Endodermal cell (in vitro differentiated cells): Measurements from ENCODE around the gene ATP2B2. TPM values are rescaled to one million over a fixed set of nuclear protein-coding genes. Genes with fewer than 3 reads are reported as not detected.
A peak's percentile ranks its signal among the peaks of the same experiment; 100 is the strongest.

Experiments
- DNase-seq: peaks from one replicate; pipeline ENCODE4 v3.0.0-alpha.2; 2017
- H3K27ac ChIP-seq: 2 replicates; pipeline ENCODE4 v1.5.1; 2013; ENCODE audit warnings: mild to moderate bottlenecking, low read depth, low read length, moderate library complexity
- H3K27me3 ChIP-seq: 2 replicates; pipeline ENCODE4 v1.6.1; 2013; ENCODE audit warnings: mild to moderate bottlenecking, low read length, moderate library complexity; ENCODE audit not compliant: insufficient read depth, control insufficient read depth, poor library complexity, severe bottlenecking
- H3K36me3 ChIP-seq: 2 replicates; pipeline ENCODE4 v1.7.0; 2013; ENCODE audit warnings: mild to moderate bottlenecking, low read length, moderate library complexity; ENCODE audit not compliant: control insufficient read depth, insufficient read depth
- H3K4me1 ChIP-seq: one replicate; pipeline ENCODE4 v1.7.0; 2013; ENCODE audit warnings: low read length; ENCODE audit not compliant: control insufficient read depth, insufficient read depth
- H3K4me3 ChIP-seq: 2 replicates; pipeline ENCODE4 v1.5.1; 2013; ENCODE audit warnings: mild to moderate bottlenecking, low read length, moderate library complexity
- H3K9ac ChIP-seq: 2 replicates; pipeline ENCODE4 v1.6.1; 2013; ENCODE audit warnings: mild to moderate bottlenecking, low read length, moderate library complexity; ENCODE audit not compliant: poor library complexity, severe bottlenecking; ENCODE audit errors: extremely low read depth
- H3K9me3 ChIP-seq: 2 replicates; pipeline ENCODE4 v1.6.1; 2013; ENCODE audit warnings: mild to moderate bottlenecking, low read length, moderate library complexity; ENCODE audit not compliant: control insufficient read depth
- H3K27ac Mint-ChIP-seq: 2 replicates; pipeline ENCODE4 v1.8.0; 2020; ENCODE audit warnings: mixed read lengths
- H3K27me3 Mint-ChIP-seq: 2 replicates; pipeline ENCODE4 v1.8.0; 2021; ENCODE audit warnings: mild to moderate bottlenecking, mixed read lengths; ENCODE audit not compliant: insufficient read depth
- H3K36me3 Mint-ChIP-seq: 2 replicates; pipeline ENCODE4 v1.8.0; 2020; ENCODE audit warnings: low read depth, mixed read lengths
- H3K4me1 Mint-ChIP-seq: 2 replicates; pipeline ENCODE4 v1.8.0; 2020; ENCODE audit warnings: mixed read lengths
- H3K4me3 Mint-ChIP-seq: 2 replicates; pipeline ENCODE4 v1.8.0; 2020; ENCODE audit warnings: mild to moderate bottlenecking, moderate library complexity, mixed read lengths
- H3K9me3 Mint-ChIP-seq: 2 replicates; pipeline ENCODE4 v1.8.0; 2020; ENCODE audit warnings: mild to moderate bottlenecking, mixed read lengths
- WGBS, 2 experiments: methylation state at CpG; one replicate each; pipeline versions ENCODE4 v1.1.5 to v1.1.7; 2013; ENCODE audit warnings: missing lambda C conversion rate in 2 of 2, mixed read lengths in 1 of 2; ENCODE audit not compliant: insufficient coverage in 1 of 2, insufficient read length in 1 of 2; 5-methylcytosine and 5-hydroxymethylcytosine counted together
- total RNA-seq, 2 donors: library from RNA; stranded (reverse); fragmentation: NEBNext Ultra II Directional in 1 of 2; extraction: Animal tissue kit (Norgen Biotek cat#: 25700) in 1 of 2; gene quantifications; 2 replicates in 1 of 2; 3 replicates in 1 of 2; pipeline ENCODE4 v1.2.1, GENCODE V29; 2021
- TF ChIP-seq, protein P1 (sequence below): fragments of 200-600 bp; sonication (generic); conservative IDR thresholded peaks from 2 replicates; pipeline ENCODE4 v1.5.0; 2021; ENCODE audit warnings: antibody characterized with exemption, mild to moderate bottlenecking

ATP2B2 gene
- total RNA-seq, 2 donors from 2014 or later, result 0.09 TPM; not detected in 1

GRCh38 chr3:10524799-10525301 is 19.5 kb upstream of the ATP2B2 start:
- Histone ChIP-seq H3K27me3 (no peaks in the 10 kb centered on the region), H3K4me1 (no peaks in the 10 kb centered on the region), H3K36me3 (no peaks in the 10 kb centered on the region), H3K4me3 (no peak overlapping the region), H3K27ac (no peak overlapping the region), H3K9me3 (no peaks in the 10 kb centered on the region), H3K9ac (no peak overlapping the region)
- peaks cover 6% of the 10 kb centered on the region for H3K27me3 Mint-ChIP-seq
- TF ChIP-seq, protein P1, sequence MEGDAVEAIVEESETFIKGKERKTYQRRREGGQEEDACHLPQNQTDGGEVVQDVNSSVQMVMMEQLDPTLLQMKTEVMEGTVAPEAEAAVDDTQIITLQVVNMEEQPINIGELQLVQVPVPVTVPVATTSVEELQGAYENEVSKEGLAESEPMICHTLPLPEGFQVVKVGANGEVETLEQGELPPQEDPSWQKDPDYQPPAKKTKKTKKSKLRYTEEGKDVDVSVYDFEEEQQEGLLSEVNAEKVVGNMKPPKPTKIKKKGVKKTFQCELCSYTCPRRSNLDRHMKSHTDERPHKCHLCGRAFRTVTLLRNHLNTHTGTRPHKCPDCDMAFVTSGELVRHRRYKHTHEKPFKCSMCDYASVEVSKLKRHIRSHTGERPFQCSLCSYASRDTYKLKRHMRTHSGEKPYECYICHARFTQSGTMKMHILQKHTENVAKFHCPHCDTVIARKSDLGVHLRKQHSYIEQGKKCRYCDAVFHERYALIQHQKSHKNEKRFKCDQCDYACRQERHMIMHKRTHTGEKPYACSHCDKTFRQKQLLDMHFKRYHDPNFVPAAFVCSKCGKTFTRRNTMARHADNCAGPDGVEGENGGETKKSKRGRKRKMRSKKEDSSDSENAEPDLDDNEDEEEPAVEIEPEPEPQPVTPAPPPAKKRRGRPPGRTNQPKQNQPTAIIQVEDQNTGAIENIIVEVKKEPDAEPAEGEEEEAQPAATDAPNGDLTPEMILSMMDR, result no peak
- no peaks in the 10 kb centered on the region for H3K36me3 Mint-ChIP-seq
- peak; percentile 34 for DNase-seq
- no peaks in the 10 kb centered on the region for H3K9me3 Mint-ChIP-seq
- H3K4me1 Mint-ChIP-seq, result no peaks in the 10 kb centered on the region
- 84 to 92% methylated on average over 2 to 3 of the region's 3 CpGs for WGBS, 2 experiments
- H3K27ac Mint-ChIP-seq, result no peak overlapping the region
- no peak overlapping the region for H3K4me3 Mint-ChIP-seq

GRCh38 chr3:10524270-10524669 is 18.9 kb upstream of the ATP2B2 start:
- Histone ChIP-seq H3K9me3 (no peaks in the 10 kb centered on the region), H3K27ac (no peak overlapping the region), H3K9ac (no peak overlapping the region), H3K27me3 (no peaks in the 10 kb centered on the region), H3K36me3 (no peaks in the 10 kb centered on the region), H3K4me1 (no peaks in the 10 kb centered on the region), H3K4me3 (no peak overlapping the region)
- peaks cover 6% of the 10 kb centered on the region for H3K27me3 Mint-ChIP-seq
- no peaks in the 10 kb centered on the region for H3K4me1 Mint-ChIP-seq
- no peak overlapping the region for H3K4me3 Mint-ChIP-seq
- WGBS, 2 experiments, result 92 to 96% methylated on average over 7 of the region's 7 CpGs
- DNase-seq, result peak; percentile 17
- no peaks in the 10 kb centered on the region for H3K9me3 Mint-ChIP-seq
- H3K36me3 Mint-ChIP-seq, result no peaks in the 10 kb centered on the region
- TF ChIP-seq, protein P1, result no peak
- no peak overlapping the region for H3K27ac Mint-ChIP-seq

DNA sequence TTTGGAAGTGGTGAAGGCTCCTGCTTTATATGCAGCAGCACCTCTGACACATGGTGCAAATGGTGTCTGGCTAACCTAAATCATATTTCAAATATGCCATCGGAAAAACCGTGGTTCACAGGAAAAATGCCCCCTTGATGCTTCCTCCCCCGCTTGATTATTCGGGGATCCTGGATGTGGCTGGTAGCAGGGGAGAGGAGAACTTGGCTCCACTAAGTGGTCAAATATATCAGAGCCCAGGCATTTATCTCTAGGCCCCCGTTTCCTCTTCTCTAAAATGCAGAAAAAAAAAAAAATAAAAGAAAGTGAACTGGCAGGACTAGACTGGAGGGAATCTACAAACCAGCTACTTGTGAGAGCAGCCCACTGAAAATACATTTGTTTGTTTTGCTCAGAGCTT is 18.2 kb upstream of the ATP2B2 start:
- H3K27me3 Mint-ChIP-seq, result peaks cover 6% of the 10 kb centered on the region
- TF ChIP-seq, protein P1, result no peak
- no peaks in the 10 kb centered on the region for H3K9me3 Mint-ChIP-seq
- Histone ChIP-seq H3K36me3 (no peaks in the 10 kb centered on the region), H3K4me3 (no peak overlapping the region), H3K27ac (no peak overlapping the region), H3K9me3 (no peaks in the 10 kb centered on the region), H3K9ac (no peak overlapping the region), H3K27me3 (no peaks in the 10 kb centered on the region), H3K4me1 (no peaks in the 10 kb centered on the region)
- WGBS, 2 experiments, result 83 to 93% methylated on average over 5 of the region's 5 CpGs
- no peaks in the 10 kb centered on the region for H3K36me3 Mint-ChIP-seq
- H3K27ac Mint-ChIP-seq, result no peak overlapping the region
- DNase-seq, result peak; percentile 13
- no peak overlapping the region for H3K4me3 Mint-ChIP-seq
- H3K4me1 Mint-ChIP-seq, result no peaks in the 10 kb centered on the region
